NCI-H345 treated with DMSO at 0.1 percent for 48 hours (cell line): ENCODE results near the gene QRICH1.

ENCODE experiments used
- DNase-seq: peaks from one replicate; lab custom pipeline; 2025; ENCODE audit not compliant: unreplicated experiment; lab: John Stamatoyannopoulos, UW

Gene QRICH1

GRCh38 chr3:49120096-49120437 is 26.2 kb upstream of the QRICH1 start:
- no peak for DNase-seq

GRCh38 chr3:49119439-49119838 is 25.6 kb upstream of the QRICH1 start:
- DNase-seq, result no peak

DNA sequence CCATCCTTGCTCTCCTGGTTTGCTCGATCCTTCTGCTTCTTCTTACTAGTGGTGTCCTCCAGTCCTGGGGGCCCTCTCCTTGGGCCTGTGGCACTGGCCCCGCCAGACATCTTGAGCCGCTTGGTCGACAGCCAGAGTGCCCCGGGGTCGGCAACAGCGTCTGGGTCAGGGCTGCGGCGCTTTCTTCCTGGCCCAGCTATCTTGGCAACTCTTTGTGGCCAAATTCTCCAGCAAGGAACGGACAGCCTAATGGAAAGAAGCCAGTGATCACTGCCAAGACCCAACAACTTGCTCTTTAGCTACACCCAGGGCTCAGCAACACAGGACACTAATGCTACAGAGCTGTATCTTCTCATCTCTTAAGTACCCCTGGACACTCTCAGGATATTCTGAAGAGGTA is 25.2 kb upstream of the QRICH1 start:
- DNase-seq, result no peak

GRCh38 chr3:49112262-49112661 is 18.4 kb upstream of the QRICH1 start:
- DNase-seq, result no peak

DNA sequence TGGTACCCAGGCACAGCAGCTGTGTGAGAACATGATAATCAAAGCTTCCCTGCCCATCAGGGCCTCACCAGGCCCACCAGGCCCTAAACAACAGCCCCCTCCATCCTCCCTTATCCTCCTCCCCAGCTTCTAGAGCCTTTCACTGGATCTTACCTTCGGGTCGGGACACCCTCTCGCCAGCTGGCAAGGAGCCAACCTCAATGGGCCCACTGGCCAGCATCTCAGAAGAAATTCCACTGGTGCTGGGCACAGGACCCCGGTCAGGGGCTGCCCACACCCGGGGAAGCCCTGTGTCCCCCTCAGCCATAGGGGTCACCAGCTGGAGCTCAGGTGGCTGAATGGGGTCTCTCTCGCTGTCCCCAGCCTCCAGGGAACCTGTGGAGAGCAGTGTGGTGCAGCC is 17.5 kb upstream of the QRICH1 start:
- no peak for DNase-seq

GRCh38 chr3:49110780-49111179 is 16.9 kb upstream of the QRICH1 start:
- no peak for DNase-seq

- no peak for DNase-seq
Observed at GRCh38 chr3:49108346-49108745, 14.5 kb upstream of the QRICH1 start.

DNA sequence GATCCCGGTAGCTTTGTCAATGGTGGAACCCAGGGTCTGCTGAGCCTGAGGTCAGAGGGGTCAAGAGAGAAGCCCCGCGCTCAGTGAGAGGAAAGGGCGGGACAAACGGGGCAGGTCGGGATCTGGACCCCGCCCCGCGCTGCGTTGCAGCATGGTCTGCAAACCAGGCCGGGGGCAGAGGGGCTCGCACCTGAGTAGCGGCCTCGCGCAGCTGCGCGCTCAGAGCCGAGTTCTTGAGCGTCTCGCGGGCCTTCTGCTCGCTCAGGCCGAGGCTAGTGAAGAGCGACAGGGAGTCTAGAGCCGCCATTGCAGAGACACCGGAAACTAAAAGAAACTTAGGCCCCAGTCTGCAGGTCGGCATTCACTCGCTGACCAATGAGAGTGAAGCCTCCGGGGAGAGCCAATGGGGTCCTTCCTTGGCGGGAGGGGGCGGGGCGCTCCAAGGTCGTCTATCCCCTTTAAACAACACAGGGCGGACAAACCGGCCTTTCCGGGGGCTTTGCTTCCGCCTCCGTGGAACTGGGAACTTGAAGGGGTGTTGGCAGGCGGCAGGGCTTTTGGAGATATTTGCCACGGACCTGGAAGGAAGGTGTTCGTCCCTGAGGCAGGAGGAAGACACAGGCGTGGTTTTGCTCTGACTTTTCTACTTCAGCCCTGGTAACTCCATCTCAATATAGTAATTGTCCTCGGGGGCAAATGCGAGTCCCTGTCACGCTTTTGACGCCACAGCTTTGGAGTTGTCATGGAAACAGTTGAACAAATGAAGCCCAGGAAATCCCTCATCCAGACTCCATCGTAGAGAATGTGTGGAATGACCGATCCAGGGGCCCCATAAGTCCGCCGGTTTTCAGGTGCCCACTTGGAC is 10.8 kb upstream of the QRICH1 start, which contains the start of gene QARS1:
QARS1 (minus strand) TSS at position 331 of the 865 bp plus-strand sequence; CDS start at position 307, 24 bp downstream.
- peak; percentile 77 for DNase-seq

DNA sequence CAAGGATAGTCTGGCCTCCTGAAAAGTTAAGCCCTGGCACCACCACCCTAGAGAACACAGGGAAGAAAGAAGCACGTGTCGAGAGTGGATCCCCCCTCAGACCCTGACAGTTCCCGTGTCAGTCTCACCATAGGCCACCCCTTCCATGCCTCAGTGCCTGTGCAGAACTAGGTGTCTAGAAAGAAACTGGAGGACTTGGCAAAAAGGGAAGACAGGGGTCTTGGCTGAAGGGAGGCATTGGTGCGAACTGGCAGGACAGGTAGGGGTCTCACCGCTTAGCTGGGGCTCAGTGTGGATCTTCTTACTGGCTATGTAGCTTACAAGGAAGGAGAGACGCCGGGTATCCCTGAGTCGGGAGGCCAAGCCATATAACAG is 10.2 kb upstream of the QRICH1 start:
- DNase-seq, result no peak

DNA sequence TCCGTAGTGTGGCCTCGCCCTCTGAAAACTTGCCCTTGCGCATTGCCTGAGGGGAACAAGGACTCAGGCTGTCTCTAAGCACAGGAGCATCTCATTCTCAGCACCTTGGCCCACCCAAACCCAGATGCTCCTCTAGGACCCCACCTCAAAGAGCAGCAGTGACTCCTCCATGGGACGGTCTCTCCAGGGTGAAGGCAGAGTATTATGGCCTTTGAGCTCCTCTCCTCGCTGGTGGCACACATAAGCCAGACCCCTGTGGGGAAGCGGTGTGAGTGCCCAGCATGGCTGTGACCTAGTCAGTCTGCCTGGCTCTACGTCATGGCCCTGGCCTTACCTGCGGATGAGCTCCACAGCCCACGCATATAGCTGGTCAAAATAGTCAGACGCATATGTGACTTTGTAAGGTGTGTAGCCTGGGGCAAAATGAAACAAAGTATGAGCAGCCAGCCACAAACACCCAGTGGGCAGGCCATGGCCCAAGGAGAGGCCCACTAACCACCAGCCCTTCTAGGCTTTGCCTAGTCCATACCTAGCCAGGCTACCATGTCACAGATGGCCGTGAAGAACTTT is 6.3 kb upstream of the QRICH1 start:
- no peak for DNase-seq

GRCh38 chr3:49098910-49099630 is 5.2 kb upstream of the QRICH1 start:
- no peak for DNase-seq

- no peak for DNase-seq
Observed at GRCh38 chr3:49098429-49098828, 4.6 kb upstream of the QRICH1 start.

GRCh38 chr3:49092938-49093852 is 676 bp downstream of the QRICH1 start:
- no peak for DNase-seq

- DNase-seq, result no peak
Observed at GRCh38 chr3:49081429-49081828, 12.4 kb downstream of the QRICH1 start.

DNA sequence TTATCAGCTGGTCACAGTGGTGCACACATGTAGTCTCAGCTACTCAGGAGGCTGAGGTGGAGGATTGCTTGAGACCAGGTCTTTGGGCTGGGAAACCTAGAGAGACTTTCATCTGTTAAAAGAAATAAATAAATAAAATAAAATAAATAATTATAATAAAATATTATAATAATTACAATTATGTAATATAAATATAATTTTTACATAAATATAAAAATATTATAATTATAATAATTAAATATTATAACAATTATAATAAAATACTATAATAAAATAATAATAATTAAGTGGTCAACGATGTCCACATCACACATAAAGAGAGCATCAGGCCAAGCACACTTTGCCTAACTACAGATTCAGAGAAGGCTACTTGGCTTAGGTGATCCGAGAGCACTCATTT is 14.6 kb downstream of the QRICH1 start:
- DNase-seq, result no peak

GRCh38 chr3:49076646-49077045 is 17.2 kb downstream of the QRICH1 start:
- no peak for DNase-seq

- DNase-seq, result no peak
Observed at GRCh38 chr3:49076116-49076515, 17.8 kb downstream of the QRICH1 start.

DNA sequence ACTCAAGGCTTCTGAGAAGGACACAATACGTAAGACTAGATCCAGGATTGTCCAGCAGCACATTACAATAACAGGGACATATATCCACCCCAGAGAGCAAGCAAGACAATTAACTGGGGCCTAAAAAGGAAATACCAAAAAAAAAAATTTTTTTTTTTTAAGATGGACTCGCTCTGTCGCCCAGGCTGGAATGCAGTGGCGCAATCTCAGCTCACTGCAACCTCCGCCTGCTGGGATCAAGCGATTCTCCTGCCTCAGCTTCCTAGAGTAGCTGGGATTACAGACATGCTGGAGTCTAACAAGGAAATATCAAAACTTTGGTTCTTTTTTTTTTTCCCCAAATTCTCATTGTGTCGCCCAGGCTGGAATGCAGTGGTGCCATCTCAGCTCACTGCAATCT is 35.9 kb downstream of the QRICH1 start:
- DNase-seq, result no peak

DNA sequence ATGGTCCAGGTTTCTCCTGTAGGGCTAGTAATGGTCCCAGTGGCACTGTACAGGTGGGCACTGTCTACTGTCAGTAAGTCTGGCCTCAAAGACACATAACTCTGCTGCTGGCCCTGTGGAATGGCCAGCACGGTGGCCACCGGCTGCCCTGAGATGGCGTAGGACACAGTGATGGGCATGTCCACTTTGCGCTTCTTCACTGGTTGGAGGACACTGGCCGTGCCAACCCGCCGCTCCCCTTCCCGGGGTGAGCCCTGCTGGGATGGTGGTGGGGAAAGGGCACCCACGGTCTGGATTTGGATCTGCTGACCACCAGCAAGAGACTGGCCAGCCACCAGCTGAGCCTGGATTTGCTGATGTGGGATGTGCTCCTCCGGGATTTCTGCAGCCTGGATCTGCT is 36.6 kb downstream of the QRICH1 start:
- DNase-seq, result no peak

DNA sequence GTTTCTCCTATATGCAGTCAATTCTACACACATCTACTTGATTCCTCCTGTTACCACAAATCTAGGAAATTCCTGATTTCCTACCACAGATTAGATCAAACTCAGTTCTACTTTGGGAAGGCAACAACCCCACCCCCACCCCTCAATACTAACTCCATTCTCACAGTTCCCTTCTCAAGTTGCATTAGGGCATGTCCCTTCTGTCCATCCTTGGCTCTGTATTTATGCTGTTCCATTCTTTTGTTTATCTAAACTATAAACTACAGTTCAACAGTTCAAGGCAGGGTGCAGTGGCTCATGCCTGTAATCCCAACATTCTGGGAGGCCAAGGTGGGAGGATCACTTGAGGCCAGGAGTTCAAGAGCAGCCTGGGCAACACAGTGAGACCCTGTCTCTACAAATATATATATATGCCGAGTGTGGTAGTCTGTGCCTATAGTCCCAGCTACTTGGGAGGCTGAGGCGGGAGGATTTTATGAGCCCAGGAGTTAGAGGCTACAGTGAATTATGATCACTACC is 39.5 kb downstream of the QRICH1 start:
- no peak for DNase-seq

DNA sequence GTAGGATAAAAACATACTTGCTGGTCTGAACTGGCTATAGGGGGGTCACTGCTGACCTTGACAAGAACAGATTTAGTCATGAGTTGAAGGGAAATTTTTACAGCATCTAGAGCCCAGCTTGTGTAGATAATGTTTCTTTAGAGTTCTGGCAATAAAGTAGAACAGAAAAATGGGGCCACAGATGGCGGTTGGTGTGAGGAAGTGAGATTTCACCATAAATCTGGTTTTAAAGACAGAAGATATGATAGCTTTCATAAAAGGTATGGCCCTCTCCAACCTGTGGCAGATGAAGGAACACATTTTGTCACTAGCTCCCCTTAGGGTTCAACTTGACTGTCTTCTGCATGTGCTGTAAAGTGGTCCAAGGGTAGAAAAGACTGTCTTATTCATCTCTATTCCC is 40.3 kb downstream of the QRICH1 start:
- DNase-seq, result no peak
